BE2C (cell line): Measurements from ENCODE around the gene CCDC71L.

Experiments
- DNase-seq: peaks from one replicate; pipeline ENCODE4 v3.0.0-alpha.2; 2020
- H3K27me3 ChIP-seq: fragments of 250-450 bp; sonication (Bioruptor Pico); 2 replicates; pipeline ENCODE4 v1.5.1; 2020; ENCODE audit warnings: mild to moderate bottlenecking
- H3K36me3 ChIP-seq: fragments of 250-450 bp; sonication (Bioruptor Pico); 2 replicates; pipeline ENCODE4 v1.5.1; 2020; ENCODE audit warnings: mild to moderate bottlenecking
- H3K4me1 ChIP-seq: fragments of 250-450 bp; sonication (Bioruptor Pico); 2 replicates; pipeline ENCODE4 v1.5.1; 2020
- H3K4me3 ChIP-seq: 2 replicates; pipeline ENCODE4 v1.5.1; 2011; ENCODE audit warnings: low read depth, low read length
- H3K9me3 ChIP-seq: fragments of 250-450 bp; sonication (Bioruptor Pico); 2 replicates; pipeline ENCODE4 v1.5.1; 2020
- CTCF ChIP-seq: IDR thresholded peaks from 2 replicates; pipeline ENCODE4 v1.5.1; 2012; ENCODE audit warnings: mild to moderate bottlenecking, low read depth, low read length

CCDC71L gene

DNA sequence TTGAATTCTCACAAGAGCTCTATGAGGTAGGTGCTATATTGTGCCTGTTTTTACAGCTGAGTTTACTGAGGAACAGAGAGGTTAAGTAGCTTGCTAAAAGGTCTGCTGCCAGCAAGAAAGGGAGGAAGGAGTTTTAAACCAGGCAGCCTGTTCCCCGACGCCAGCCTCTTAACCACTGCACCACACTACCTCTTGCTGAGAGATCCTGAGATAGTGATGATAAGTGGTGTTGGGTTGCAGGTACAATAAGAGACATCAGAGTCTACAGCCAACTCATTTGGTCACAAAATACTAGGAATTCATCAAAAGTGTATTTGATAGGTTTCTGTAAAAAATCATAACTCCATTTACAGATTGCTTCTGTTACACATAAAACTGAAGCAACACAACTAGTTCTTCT, 8.0 kb downstream of the CCDC71L start:
- no peaks in the 10 kb centered on the region for H3K4me1 ChIP-seq
- no peak for TF ChIP-seq CTCF

GRCh38 chr7:106652092-106652491, 8.9 kb downstream of the CCDC71L start:
- H3K4me1 ChIP-seq = no peaks in the 10 kb centered on the region
- no peak overlapping the region for H3K4me3 ChIP-seq
- no peak for TF ChIP-seq CTCF
- no peaks in the 10 kb centered on the region for H3K36me3 ChIP-seq
- no peak for DNase-seq
- no peaks in the 10 kb centered on the region for H3K27me3 ChIP-seq
- H3K9me3 ChIP-seq = no peaks in the 10 kb centered on the region

More for the DNA sequence above, 8.0 kb downstream of the CCDC71L start:
- Histone ChIP-seq H3K4me3 (no peak overlapping the region), H3K36me3 (no peaks in the 10 kb centered on the region), H3K9me3 (no peaks in the 10 kb centered on the region), H3K27me3 (no peaks in the 10 kb centered on the region)
- DNase-seq = no peak

DNA sequence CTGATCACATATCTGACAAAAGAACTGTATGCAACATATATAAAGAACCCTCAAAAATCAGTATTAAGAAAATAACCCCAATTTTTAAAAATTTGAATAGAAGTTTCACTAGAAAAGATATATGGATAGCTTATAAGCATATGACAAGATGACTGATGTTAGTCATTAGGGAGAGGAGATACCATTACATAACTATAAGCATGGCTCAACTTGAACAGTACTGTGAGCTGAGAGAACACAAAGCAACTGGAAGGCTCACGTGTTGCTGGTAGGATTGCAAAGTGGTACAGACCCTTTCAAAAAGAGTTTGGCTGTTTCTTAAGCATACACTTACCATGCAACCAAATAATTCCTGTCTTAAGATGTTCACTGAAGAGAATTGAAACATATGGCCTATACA, 14.7 kb downstream of the CCDC71L start:
- no peak for DNase-seq
- H3K4me3 ChIP-seq = no peak overlapping the region
- no peaks in the 10 kb centered on the region for H3K27me3 ChIP-seq
- no peaks in the 10 kb centered on the region for H3K4me1 ChIP-seq
- no peak for TF ChIP-seq CTCF
- H3K9me3 ChIP-seq = no peaks in the 10 kb centered on the region
- H3K36me3 ChIP-seq = no peaks in the 10 kb centered on the region

DNA sequence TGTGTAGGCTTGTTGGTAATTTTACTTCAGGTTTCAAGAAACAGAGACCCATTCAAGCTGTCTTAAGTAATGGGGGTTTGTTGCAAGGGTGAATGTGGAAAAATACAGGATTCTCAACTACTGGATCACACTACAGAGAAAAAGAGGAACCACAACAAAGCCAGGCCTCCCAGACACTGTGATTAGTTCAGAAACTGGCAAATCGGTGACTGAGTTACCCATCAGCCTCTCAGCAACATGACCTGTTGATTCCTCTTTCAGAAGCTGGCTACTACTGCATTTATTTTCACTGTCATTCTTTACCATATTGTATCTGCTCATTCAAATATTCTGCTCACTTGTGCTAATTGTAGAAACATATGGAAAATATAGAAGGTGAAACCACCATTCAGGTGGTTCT, 16.0 kb downstream of the CCDC71L start:
- Histone ChIP-seq H3K4me3 (no peak overlapping the region), H3K4me1 (no peaks in the 10 kb centered on the region), H3K9me3 (no peaks in the 10 kb centered on the region), H3K36me3 (no peaks in the 10 kb centered on the region), H3K27me3 (no peaks in the 10 kb centered on the region)
- DNase-seq = no peak
- TF ChIP-seq CTCF = no peak

GRCh38 chr7:106643216-106644000, 17.6 kb downstream of the CCDC71L start:
- DNase-seq = no peak
- Histone ChIP-seq H3K36me3 (no peaks in the 10 kb centered on the region), H3K4me1 (no peaks in the 10 kb centered on the region; the same call in 1 of the 2 replicates), H3K27me3 (no peaks in the 10 kb centered on the region), H3K9me3 (no peaks in the 10 kb centered on the region), H3K4me3 (no peak overlapping the region)
- TF ChIP-seq CTCF = no peak

- DNase-seq = no peak
- H3K4me3 ChIP-seq = no peak overlapping the region
- no peaks in the 10 kb centered on the region for H3K9me3 ChIP-seq
- no peaks in the 10 kb centered on the region for H3K36me3 ChIP-seq
- no peaks in the 10 kb centered on the region; the same call in 1 of the 2 replicates for H3K4me1 ChIP-seq
- no peak for TF ChIP-seq CTCF
- H3K27me3 ChIP-seq = no peaks in the 10 kb centered on the region
Measured at GRCh38 chr7:106641416-106641815, 19.5 kb downstream of the CCDC71L start.
